GM21786 (cell line): ENCODE results near the gene VSTM5.

ENCODE experiments used
- ATAC-seq: cut with Tn5 transposase; IDR thresholded peaks from one replicate; pipeline ENCODE4 v1.9.1; 2021; ENCODE audit not compliant: unreplicated experiment

Gene VSTM5

DNA sequence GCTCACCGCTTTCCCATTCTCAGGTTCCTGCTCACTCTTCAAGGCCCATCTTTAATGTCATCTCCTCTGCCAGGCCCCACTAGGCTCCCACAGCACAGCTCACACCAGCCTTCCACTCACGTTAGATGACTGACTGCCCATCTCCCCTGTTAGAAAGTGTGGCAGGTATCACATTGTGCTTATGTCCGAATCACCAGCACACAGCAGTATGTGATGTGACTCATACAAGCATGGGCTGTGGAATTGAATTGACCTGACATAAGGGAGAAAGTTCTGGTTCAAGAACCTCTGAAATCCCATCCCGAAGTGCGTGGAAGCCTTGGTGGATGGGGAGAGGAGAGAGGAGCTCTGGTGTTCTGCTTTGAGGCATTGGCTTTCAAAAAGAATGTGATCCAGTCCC, 6.5 kb downstream of the VSTM5 start:
- ATAC-seq: no peak

DNA sequence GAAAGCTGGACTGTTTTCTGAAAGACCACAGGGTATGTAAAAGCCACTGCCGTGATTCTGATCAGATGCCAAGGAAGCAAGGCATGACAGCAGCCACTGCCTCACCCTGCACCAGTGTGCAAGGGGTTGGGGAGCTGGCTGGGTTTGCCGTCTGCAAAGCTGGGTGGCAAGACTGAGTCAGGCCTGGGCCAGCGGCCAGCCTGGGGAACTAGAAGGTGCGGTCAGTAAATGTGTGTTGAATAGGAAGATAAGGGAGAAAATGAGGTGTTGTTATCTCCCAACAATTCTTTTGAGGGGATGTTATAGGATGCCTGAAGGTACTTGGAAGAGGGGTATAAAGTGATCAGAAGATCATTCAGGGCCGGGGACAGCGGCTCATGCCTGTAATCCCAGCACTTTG, 8.0 kb downstream of the VSTM5 start:
- ATAC-seq: no peak

DNA sequence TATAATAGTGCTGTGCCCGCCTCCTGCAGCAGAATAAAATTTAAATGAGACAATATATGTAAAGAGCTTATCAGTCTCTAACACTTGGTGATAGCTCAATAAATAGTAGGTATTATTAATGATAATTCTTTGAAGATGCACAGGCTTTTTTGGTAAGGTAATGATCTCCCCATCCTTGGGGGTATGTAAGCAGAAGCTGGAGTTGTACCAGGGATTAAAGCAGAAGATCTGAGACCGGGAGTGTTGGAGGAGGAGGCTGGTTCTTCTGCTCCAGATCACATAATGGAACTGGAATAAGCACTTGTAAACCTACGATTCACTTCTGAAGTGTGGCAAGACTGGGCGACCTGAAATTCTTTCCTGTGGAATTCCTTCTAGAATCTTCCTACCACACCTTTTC, 8.4 kb downstream of the VSTM5 start:
- no peak for ATAC-seq

DNA sequence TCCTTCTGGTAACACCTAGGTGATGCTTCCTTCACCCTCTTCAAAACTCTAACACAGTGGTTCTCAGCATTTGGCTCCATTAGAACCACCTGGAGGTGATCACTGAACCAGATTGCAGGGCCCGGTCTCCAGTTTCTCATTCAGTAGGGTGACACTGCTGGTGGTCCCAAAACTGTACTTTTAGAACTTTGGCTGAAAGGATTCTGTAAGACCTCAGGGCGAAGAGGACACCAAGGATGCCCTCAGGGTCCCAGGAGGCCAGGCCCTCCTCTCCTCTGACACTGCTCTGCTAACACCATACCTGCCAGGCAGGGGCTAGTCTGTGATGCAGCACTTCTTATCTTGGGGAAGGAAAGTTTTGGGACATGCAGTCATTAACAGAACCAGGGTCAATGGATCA, 9.0 kb downstream of the VSTM5 start:
- no peak for ATAC-seq

- ATAC-seq: no peak
Measured at GRCh38 chr11:93840981-93841380, 9.4 kb downstream of the VSTM5 start.

GRCh38 chr11:93840180-93840579, 10.2 kb downstream of the VSTM5 start:
- no peak for ATAC-seq

- ATAC-seq: no peak
Measured at GRCh38 chr11:93838967-93839366, 11.5 kb downstream of the VSTM5 start.

DNA sequence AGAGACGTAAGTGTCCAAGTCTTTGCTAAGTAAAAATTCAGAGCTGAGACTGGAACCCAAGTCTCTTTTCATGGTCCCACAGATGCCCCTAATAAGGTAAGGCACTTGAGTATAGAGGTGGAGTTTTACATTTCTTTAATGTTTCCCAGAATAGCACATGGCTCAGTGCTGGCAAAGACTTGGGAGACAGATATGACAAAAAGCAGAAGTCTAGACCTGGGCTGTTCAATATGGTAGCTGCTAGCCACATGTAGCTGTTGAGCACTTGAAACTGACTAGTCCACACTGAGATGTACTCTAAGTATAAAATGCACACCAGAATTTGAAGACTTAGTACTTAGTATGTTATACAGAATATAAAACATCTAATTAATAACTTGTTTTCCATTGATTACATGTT, 17.6 kb downstream of the VSTM5 start:
- ATAC-seq: no peak

GRCh38 chr11:93831343-93832127, 18.9 kb downstream of the VSTM5 start:
- no peak for ATAC-seq

DNA sequence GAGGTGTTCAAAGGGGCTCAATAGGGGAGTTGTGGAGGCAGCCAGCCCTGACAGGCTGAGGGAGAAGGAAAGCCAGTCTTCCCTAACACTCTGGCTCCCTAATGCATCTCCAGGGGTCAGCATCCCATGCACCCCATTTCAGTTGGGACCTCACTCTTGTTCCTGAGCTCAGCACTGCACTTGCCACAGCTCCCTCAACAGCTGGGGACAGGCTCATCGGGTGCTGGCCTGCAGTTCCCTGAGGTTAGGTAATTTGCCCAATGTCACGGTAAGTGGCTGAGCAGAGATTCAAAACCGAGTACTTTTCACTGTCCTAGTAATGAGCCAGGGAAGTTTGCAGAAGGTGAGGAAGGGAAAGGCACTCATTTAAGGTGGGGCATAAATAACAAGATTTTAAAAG, 20.8 kb downstream of the VSTM5 start:
- no peak for ATAC-seq

- ATAC-seq: no peak
Measured at GRCh38 chr11:93827363-93827762, 23.1 kb downstream of the VSTM5 start.

GRCh38 chr11:93823210-93823609, 27.2 kb downstream of the VSTM5 start:
- ATAC-seq: no peak

- no peak for ATAC-seq
Measured at GRCh38 chr11:93822359-93822758, 28.1 kb downstream of the VSTM5 start.

DNA sequence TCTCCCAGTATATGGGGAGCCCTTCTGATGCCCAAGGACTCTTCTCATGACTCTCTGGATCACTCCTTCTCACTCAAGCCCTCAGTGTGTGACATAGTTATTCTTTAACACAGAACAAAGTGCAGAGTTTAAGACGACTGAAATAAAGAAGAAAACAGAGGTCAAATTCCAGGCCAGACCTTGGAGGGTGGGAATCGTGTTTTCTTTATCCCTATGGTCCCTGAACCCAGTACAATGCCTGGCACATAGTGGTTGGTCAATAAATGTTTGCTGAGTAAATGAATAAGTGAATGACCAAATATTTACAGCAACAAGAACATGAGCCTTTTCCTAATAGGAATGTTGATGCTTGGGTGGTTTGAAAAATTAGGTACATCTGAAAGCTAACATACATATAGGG, 28.8 kb downstream of the VSTM5 start:
- ATAC-seq: no peak

GRCh38 chr11:93820847-93821246, 29.6 kb downstream of the VSTM5 start:
- ATAC-seq: no peak

DNA sequence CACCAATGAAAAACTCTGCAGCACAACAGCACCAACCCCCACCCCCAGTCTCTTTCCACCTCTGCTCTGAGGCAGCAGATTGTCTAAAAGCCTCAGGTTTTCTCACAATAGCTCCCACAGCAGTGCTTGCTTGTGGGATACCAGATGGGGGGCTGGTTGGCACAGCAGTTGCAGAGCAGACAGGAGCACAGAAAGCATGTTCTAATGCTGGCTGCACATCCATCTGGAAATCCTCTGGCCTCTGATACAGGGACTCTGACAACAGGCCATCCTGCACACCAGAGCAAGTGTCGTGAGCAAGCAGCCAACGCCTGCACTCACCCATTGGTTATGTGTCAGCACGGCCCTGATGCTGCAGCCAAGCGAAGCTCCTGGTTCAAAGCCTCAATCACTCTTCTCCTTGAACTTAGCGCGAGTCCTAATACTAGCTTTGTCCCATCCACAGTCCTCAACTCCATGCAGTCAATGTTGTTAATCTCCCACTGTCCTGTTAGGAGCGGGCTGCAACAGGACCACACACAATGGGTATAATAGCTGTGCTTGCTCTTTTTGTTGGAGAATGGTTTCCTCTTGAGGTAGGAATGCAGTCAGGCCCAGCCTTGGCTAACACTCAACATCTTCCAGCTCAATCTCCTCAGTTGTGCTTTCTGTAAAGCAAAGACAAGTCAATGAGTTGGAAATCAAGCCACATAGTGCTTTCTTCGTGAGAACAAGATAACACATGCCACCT, 30.3 kb downstream of the VSTM5 start:
- ATAC-seq: no peak

DNA sequence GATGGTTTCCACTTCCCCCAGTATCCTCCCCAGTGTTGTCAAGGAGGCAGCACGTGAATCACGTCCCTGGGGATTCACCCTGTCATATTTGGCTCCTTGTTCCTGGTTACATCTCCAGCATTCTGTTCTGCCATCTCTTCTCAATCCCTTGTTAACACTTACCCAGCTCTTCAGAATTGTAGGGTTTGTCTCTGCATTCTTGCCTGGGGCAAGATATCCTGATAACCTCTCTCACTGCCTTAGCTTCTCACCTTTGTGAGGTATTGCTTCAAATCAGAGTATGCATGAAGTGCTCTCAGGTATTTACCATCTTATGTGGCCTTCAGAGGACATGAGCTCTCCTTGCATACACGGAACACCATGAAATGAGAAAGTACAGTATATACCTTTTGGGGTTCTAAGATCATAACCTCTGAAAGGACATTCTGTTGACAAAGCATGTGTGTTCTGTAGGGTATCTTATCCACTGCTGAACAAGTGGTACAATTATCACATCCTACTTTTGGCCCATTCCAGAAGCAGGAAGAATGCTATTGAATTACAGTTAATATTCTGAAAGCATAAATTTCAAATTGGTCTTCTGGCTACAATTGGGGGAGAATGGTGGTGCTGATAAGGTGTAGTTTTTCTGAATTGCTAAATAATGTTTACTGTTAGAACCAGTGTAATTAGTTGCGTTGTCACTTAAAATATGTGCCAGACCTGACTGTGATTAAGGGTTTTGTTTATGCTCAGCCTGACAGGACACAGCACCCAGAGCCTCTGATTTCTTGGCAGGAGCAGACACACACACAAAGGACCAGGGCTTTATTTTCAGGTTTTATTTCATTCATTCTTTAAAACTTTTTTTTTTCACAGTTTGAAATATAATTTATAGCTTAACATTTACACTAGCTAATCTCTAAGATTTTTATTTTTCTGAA, 32.7 kb downstream of the VSTM5 start:
- ATAC-seq: no peak

- no peak for ATAC-seq
Measured at GRCh38 chr11:93814966-93815633, 35.3 kb downstream of the VSTM5 start.

GRCh38 chr11:93813974-93814373, 36.4 kb downstream of the VSTM5 start:
- ATAC-seq: no peak

- no peak for ATAC-seq
Measured at GRCh38 chr11:93807980-93808379, 42.4 kb downstream of the VSTM5 start.

DNA sequence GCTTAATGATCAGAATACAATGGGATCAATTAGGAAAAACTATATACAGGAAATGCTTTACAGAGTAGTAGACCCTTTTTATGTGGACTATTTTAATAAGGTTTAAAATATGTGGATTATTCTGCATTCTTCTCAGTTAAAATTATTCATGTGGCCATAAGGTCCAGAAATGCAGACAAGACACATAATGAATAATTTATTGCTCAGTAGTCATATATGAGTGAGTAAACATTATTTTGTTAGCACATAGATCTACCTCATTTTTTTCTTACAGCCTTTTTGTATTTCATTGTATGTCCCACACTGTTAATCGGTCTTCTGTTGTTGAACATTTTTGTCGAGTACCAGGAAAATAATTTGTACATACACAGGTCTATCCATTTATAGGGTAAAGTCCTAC, 45.5 kb downstream of the VSTM5 start:
- ATAC-seq: no peak
